Loucy (cell line): Measurements from ENCODE around the gene AP1G1.

ENCODE experiments used
- H2AFZ ChIP-seq: fragments of 200-600 bp; sonication (generic); 2 replicates; pipeline ENCODE4 v1.6.0; 2016; ENCODE audit warnings: antibody characterized with exemption, mild to moderate bottlenecking, low read length, moderate library complexity
- H3F3A ChIP-seq: fragments of 200-600 bp; 2 replicates; pipeline ENCODE4 v1.6.0; 2016; ENCODE audit warnings: antibody characterized with exemption, low read depth, mild to moderate bottlenecking
- H3K27me3 ChIP-seq: fragments of 200-600 bp; sonication (generic); 2 replicates; pipeline ENCODE4 v1.6.1; 2014; ENCODE audit warnings: low read length, mild to moderate bottlenecking; ENCODE audit not compliant: insufficient read depth, poor library complexity, severe bottlenecking
- H3K36me3 ChIP-seq: fragments of 200-600 bp; sonication (generic); 2 replicates; pipeline ENCODE4 v1.6.1; 2016; ENCODE audit warnings: low read length; ENCODE audit not compliant: insufficient read depth
- H3K4me1 ChIP-seq: fragments of 200-600 bp; sonication (generic); 2 replicates; pipeline ENCODE4 v1.5.1; 2014; ENCODE audit warnings: low read length, mild to moderate bottlenecking; ENCODE audit not compliant: insufficient read depth, poor library complexity, severe bottlenecking
- H3K4me2 ChIP-seq: fragments of 200-600 bp; sonication (generic); 2 replicates; pipeline ENCODE4 v1.6.0; 2014; ENCODE audit warnings: antibody characterized with exemption, low read length, low read depth, mild to moderate bottlenecking; ENCODE audit not compliant: poor library complexity, severe bottlenecking
- H3K4me3 ChIP-seq: fragments of 200-600 bp; sonication (generic); 2 replicates; pipeline ENCODE4 v1.5.1; 2014; ENCODE audit warnings: low read length, mild to moderate bottlenecking, mixed read lengths; ENCODE audit not compliant: poor library complexity, severe bottlenecking
- H3K79me2 ChIP-seq: fragments of 200-600 bp; sonication (generic); 2 replicates; pipeline ENCODE4 v1.6.1; 2014; ENCODE audit warnings: low read length; ENCODE audit not compliant: insufficient read depth
- H3K9ac ChIP-seq: fragments of 200-600 bp; sonication (generic); 2 replicates; pipeline ENCODE4 v1.6.0; 2014; ENCODE audit warnings: mild to moderate bottlenecking, low read depth, low read length, moderate library complexity; ENCODE audit not compliant: poor library complexity, severe bottlenecking
- H3K9me2 ChIP-seq: fragments of 200-600 bp; sonication (generic); replicated peaks from 2 replicates; pipeline ENCODE4 v1.6.1; 2016; ENCODE audit warnings: low read depth, low read length, mixed read lengths
- H3K9me3 ChIP-seq: fragments of 200-600 bp; sonication (generic); 2 replicates; pipeline ENCODE4 v1.6.1; 2014; ENCODE audit warnings: mild to moderate bottlenecking, antibody characterized with exemption, low read length, low read depth; ENCODE audit not compliant: insufficient read depth
- H4K20me1 ChIP-seq: fragments of 200-600 bp; sonication (generic); 2 replicates; pipeline ENCODE4 v1.6.0; 2014; ENCODE audit warnings: antibody characterized with exemption, low read length, mild to moderate bottlenecking; ENCODE audit not compliant: insufficient read depth, poor library complexity, severe bottlenecking
- EZH2phosphoT487 ChIP-seq: fragments of 200-600 bp; IDR thresholded peaks from 2 replicates; pipeline ENCODE4 v1.6.1; 2018; ENCODE audit warnings: antibody characterized with exemption, mild to moderate bottlenecking, moderate library complexity, borderline replicate concordance
- TF ChIP-seq, protein P1 (sequence below): fragments of 200-600 bp; sonication (generic); conservative IDR thresholded peaks from 2 replicates; pipeline ENCODE4 v1.5.1; 2014; ENCODE audit warnings: mild to moderate bottlenecking, antibody characterized with exemption, low read length

Gene AP1G1

DNA sequence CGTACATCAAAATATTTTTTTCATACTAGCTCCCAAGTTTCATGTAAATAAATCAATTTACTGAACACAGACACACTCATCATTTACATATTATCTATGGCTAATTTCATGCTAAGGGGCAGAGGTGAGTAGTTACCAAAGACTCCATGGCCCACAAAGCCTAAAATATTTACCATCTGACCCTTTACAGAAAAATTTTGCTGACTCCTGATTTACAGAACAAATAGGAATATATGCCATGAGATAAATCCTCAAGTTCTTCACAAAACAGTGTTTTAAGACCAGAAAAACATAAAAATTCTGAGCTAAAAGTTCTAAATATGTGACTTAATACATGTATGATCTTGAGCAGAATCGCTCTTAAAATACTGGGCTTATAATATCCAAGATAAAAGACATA lies 47.5 kb downstream of the AP1G1 start:
- TF ChIP-seq, protein P1, sequence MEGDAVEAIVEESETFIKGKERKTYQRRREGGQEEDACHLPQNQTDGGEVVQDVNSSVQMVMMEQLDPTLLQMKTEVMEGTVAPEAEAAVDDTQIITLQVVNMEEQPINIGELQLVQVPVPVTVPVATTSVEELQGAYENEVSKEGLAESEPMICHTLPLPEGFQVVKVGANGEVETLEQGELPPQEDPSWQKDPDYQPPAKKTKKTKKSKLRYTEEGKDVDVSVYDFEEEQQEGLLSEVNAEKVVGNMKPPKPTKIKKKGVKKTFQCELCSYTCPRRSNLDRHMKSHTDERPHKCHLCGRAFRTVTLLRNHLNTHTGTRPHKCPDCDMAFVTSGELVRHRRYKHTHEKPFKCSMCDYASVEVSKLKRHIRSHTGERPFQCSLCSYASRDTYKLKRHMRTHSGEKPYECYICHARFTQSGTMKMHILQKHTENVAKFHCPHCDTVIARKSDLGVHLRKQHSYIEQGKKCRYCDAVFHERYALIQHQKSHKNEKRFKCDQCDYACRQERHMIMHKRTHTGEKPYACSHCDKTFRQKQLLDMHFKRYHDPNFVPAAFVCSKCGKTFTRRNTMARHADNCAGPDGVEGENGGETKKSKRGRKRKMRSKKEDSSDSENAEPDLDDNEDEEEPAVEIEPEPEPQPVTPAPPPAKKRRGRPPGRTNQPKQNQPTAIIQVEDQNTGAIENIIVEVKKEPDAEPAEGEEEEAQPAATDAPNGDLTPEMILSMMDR = no peak
- TF ChIP-seq EZH2phosphoT487 = no peak
- Histone ChIP-seq H3K36me3 (peaks cover 73% of the 10 kb centered on the region), H3K79me2 (no peaks in the 10 kb centered on the region)

DNA sequence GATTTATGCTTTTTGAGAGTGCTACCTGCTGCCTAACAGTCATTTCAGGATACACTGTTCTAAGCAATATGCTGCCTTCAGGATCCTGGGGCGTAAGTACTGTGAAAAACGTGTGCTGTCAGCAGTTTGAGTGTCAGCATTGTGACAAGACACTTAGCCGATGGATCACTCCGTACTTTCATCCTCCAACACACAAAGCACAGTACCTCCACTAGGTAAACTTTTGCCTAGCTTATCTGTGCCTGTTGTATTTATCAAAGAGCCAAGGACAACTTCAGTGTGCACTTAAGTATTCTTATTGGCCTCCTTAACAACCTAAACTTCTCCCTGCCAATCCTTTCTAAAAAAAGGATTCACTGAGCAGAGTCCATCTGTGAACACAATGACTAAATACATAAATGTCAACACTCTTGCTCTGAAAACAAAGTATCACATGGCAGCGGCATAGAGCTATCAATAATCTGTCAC lies 50.3 kb downstream of the AP1G1 start:
- Histone ChIP-seq H3K4me1 (no peaks in the 10 kb centered on the region), H3K27me3 (no peaks in the 10 kb centered on the region), H3K4me2 (no peak overlapping the region), H3K9ac (no peak overlapping the region), H3K9me2 (no peaks in the 10 kb centered on the region), H3K9me3 (no peaks in the 10 kb centered on the region), H3K79me2 (no peaks in the 10 kb centered on the region), H4K20me1 (no peaks in the 10 kb centered on the region), H3K36me3 (peaks cover 85% of the 10 kb centered on the region), H3F3A (no peaks in the 10 kb centered on the region), H3K4me3 (no peak overlapping the region), H2AFZ (no peak overlapping the region)
- TF ChIP-seq, protein P1 = no peak
- TF ChIP-seq EZH2phosphoT487 = no peak

More for the DNA sequence above, 47.5 kb downstream of the AP1G1 start:
- H2AFZ ChIP-seq = no peak overlapping the region
- no peak overlapping the region for H3K4me2 ChIP-seq
- no peaks in the 10 kb centered on the region for H3K9me3 ChIP-seq
- H3K9ac ChIP-seq = no peak overlapping the region
- H4K20me1 ChIP-seq = no peaks in the 10 kb centered on the region
- H3K9me2 ChIP-seq = no peaks in the 10 kb centered on the region
- no peak overlapping the region for H3K4me3 ChIP-seq
- H3F3A ChIP-seq = no peaks in the 10 kb centered on the region
- H3K4me1 ChIP-seq = no peaks in the 10 kb centered on the region
- H3K27me3 ChIP-seq = no peaks in the 10 kb centered on the region

DNA sequence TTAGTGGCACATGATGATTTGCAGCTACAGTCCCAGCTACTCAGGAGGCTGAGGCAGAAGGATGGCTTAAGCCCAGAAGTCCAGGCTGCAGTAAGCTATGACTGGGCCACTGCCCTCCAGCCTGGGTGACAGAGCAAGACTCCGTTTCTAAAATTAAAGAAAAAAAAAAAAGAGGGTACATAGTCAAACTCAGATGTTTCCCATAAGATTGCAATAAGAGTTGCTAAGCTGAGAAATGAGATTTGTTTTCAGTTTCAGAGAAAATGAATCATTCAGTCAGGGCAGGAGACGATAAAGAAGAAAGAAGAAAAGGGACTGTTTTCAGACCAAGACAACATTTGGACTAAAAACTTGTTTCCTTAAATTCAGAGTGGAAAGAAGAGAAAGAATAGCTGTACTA lies 54.0 kb downstream of the AP1G1 start:
- Histone ChIP-seq H3F3A (no peaks in the 10 kb centered on the region), H3K4me3 (no peak overlapping the region), H3K79me2 (no peaks in the 10 kb centered on the region), H3K9ac (no peak overlapping the region), H3K4me1 (no peaks in the 10 kb centered on the region), H2AFZ (no peak overlapping the region), H3K36me3 (peaks cover 69% of the 10 kb centered on the region), H3K9me3 (no peaks in the 10 kb centered on the region), H3K4me2 (no peak overlapping the region), H4K20me1 (no peaks in the 10 kb centered on the region), H3K9me2 (no peaks in the 10 kb centered on the region), H3K27me3 (no peaks in the 10 kb centered on the region)
- TF ChIP-seq, protein P1 = no peak
- no peak for TF ChIP-seq EZH2phosphoT487
